ENCODE measurements around the gene ATG9A. TPM values are rescaled to one million over a fixed set of nuclear protein-coding genes. Genes with fewer than 3 reads are reported as not detected.

ATG9A gene
- total RNA-seq, 2 donors from 2014 or later = 78.8 to 80.3 TPM

DNA sequence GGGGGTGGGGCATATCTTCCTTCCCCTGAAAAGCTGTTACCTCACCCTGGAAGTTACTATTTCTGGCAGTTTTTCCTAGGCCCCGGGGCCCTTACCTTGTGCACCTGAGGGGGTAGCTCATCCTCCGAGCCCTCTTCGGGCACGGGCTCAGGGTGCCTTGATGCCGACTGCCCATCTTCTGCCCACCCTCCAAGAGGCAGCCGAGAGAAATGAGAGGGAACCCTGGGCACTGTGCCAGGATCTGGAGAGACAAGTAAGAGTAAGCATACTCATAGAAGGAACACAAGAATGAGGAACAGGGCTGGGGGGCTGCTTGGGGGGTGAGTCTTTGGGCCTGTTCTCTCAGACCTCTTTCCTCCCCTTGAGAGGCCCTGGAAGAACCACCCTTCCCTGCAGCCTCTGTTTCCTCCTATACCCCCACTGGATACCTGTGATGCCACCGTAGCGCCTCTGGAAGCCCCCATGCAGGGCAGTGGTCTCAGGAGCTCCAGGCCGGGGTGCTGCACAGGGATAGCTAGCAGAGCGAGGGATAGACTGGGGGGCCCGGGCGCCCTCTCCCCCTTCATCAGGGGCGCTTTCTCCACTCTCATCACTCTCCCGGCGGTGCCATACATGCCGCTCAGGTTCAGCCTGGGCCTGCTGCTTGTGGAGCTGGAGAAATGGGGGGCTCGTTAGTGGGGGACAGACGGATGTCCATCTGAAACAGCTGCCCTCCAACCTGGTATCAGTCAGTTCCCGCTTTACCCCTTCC lies 8.6 kb downstream of the ATG9A start:
- no peak for DNase-seq (ENCODE audit: low spot score)
- Histone ChIP-seq H3K9me3 (no peaks in the 10 kb centered on the region), H3K4me1 (peaks cover 0 to 37% of the 10 kb centered on the region in 2 donors), H3K36me3 (peaks cover 68% of the 10 kb centered on the region), H3K4me3 (no peak overlapping the region), H3K27me3 (no peaks in the 10 kb centered on the region), H3K27ac (no peak overlapping the region)
- TF ChIP-seq, protein P1, sequence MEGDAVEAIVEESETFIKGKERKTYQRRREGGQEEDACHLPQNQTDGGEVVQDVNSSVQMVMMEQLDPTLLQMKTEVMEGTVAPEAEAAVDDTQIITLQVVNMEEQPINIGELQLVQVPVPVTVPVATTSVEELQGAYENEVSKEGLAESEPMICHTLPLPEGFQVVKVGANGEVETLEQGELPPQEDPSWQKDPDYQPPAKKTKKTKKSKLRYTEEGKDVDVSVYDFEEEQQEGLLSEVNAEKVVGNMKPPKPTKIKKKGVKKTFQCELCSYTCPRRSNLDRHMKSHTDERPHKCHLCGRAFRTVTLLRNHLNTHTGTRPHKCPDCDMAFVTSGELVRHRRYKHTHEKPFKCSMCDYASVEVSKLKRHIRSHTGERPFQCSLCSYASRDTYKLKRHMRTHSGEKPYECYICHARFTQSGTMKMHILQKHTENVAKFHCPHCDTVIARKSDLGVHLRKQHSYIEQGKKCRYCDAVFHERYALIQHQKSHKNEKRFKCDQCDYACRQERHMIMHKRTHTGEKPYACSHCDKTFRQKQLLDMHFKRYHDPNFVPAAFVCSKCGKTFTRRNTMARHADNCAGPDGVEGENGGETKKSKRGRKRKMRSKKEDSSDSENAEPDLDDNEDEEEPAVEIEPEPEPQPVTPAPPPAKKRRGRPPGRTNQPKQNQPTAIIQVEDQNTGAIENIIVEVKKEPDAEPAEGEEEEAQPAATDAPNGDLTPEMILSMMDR (IDR thresholded peaks at IDR 0.05) = no peak

DNA sequence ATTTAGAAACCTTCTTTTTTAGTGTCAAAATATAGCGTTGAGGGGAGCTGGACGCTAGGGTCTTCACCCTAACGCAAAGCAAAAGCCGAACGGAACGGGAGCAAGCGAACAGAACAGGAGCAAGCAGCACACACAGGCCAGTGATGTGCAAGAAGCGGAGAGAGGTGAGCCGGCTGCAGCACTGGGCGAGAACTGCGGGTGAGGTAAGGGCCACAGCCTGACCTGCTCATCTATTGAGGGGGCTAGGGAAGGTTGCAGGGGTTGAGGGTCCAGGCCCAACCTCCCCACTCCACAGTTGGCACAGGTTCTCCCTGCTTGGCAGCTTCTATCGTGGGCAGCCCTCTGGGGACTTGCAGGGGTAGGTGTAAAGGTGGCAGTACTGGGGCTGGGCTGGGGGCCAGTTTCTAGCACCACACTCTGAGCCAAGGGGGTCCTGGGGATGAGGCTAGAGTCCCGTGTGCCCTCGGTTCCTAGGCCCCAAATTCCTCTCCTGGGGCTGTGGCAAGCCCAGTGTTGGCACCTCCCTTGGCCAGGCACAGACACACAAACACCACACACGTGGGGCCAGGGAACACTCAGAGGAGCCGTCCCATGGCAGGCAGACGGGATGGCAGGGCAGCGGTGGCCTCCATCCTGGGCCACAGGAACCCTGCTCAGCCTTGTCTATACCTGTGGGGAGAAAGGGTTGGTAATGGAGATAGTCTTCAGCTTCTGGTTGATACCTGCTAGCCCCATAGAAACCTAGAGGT lies 9.5 kb downstream of the ATG9A start:
- H3K27ac ChIP-seq = peak overlapping the region in 1 of 2 donors; percentile 90

DNA sequence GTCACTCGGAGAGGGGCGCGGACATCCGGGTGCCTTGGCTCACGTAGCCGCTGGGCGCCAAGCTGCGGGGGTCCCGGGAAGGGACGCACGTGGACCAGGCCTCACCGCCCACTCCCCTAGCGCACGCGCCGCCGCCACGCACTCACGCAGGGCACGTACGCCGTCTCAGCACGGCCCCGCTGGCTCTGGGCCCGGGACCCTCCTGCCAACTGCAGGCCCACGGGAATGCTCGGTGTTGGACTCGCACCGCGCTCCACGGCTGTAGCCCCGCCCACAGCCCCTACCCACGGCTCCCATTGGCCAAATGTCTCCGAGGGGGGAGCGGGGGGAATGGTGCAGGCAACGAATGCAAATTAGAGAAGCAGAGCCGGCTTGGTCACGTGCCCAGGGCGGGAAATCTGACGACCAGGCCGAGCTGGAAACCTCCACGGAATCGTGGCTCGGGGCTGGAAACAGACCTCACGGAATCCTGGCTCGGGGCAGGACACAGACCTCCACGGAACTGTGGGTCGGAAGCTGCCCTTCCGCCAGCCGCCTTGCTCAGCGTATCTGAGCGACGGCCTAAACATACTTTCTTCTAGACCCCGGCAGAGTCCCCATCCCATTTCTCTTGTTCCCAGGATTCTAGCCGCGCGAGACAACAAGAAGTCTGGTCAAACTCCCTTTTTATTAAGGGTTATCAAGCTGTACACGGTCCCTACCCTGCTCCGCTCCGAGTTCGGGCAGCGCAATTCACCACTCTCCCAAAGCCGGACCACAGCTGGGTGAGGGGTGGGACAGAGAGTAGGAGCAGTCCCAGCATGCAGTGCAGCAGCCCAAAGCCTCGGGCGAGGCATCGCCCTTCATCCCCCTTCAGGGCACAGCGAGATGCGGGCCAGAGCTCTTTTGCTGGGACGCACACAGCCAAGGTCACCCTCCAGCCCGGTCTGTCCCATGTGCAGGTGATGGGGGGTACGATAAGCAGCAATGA lies 10.4 kb downstream of the ATG9A start, which contains the start of gene ABCB6:
ABCB6 (minus strand) TSS at position 227 of the 970 bp plus-strand sequence. CDS start 285 bp downstream, outside the sequence.
- peak; percentile 99 for DNase-seq (ENCODE audit: low spot score)
- Histone ChIP-seq H3K27me3 (no peaks in the 10 kb centered on the region), H3K9me3 (no peaks in the 10 kb centered on the region), H3K36me3 (peaks cover 65% of the 10 kb centered on the region), H3K4me1 (peaks cover 0 to 37% of the 10 kb centered on the region in 2 donors), H3K4me3 (peak within 1 kb of the TSS; percentile 41 to 63), H3K27ac (peak within 1 kb of the TSS; percentile 90 to 96)
- TF ChIP-seq, protein P1 (IDR thresholded peaks at IDR 0.05) = no peak

More for the DNA sequence above, 9.5 kb downstream of the ATG9A start:
- no peaks in the 10 kb centered on the region for H3K27me3 ChIP-seq
- H3K4me1 ChIP-seq = peaks cover 0 to 37% of the 10 kb centered on the region in 2 donors
- TF ChIP-seq, protein P1 (IDR thresholded peaks at IDR 0.05) = no peak
- peaks cover 65% of the 10 kb centered on the region for H3K36me3 ChIP-seq
- DNase-seq (ENCODE audit: low spot score) = no peak
- H3K9me3 ChIP-seq = no peaks in the 10 kb centered on the region
- no peak overlapping the region for H3K4me3 ChIP-seq

DNA sequence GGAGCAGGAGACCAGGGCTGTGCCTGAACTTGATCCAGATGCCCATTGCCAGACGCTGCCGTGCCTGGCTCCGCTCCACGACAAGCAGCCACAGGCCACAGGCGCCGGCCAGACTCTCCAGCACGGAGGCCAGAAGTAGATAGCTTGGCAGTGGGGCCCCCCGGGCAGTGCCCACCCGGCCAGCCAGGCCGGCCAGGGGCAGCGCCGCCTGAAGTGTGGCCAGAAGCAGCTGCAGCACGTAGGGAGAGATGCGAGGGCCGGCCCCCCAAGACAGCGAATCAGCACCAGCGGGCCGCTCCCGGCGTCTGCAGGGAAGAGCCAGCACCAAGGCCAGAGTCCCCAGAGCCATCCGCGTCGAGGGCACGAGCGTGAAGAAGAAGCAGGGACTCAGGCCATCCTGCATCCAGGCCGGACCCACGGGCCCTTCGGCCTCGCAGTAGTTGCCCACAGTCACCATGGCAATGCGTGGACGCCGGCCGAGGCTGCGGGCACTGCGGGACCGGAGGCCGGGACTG lies 11.2 kb downstream of the ATG9A start:
- Histone ChIP-seq H3K4me1 (peaks cover 0 to 37% of the 10 kb centered on the region in 2 donors), H3K9me3 (no peaks in the 10 kb centered on the region), H3K36me3 (peaks cover 65% of the 10 kb centered on the region), H3K27ac (peak overlapping the region; percentile 90 to 96), H3K27me3 (no peaks in the 10 kb centered on the region), H3K4me3 (peak overlapping the region; percentile 41 to 63)
- TF ChIP-seq, protein P1 (IDR thresholded peaks at IDR 0.05) = no peak
- peak; percentile 80 for DNase-seq (ENCODE audit: low spot score)

DNA sequence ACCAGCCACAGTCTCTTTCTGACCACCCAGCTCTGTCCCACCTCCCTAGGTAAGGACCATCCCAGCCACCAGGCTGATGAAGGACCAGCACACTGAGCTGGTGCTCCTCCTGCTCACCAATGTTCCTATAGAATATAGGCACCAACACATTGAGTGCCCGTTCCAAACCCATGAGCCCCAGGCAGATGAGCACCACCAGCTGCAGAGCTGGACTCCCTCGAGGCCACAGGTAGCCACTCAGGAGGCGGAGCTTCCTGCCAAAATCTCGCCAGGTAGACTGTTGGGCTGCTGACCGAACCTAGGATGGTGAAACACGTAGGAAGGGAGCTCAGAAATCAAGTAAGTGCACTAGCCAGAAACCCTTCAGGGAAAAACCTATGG lies 12.9 kb downstream of the ATG9A start:
- TF ChIP-seq, protein P1 (IDR thresholded peaks at IDR 0.05) = no peak
- Histone ChIP-seq H3K36me3 (peaks cover 58% of the 10 kb centered on the region), H3K4me3 (no peak overlapping the region), H3K27me3 (no peaks in the 10 kb centered on the region), H3K9me3 (no peaks in the 10 kb centered on the region), H3K4me1 (peaks cover 0 to 37% of the 10 kb centered on the region in 2 donors), H3K27ac (peak overlapping the region; percentile 90 to 96)
- DNase-seq (ENCODE audit: low spot score) = no peak

Measured in right atrium auricular region (tissue), 2 donors.